ENCODE measurements around the gene DNAJC6.

The DNAJC6 gene

DNA sequence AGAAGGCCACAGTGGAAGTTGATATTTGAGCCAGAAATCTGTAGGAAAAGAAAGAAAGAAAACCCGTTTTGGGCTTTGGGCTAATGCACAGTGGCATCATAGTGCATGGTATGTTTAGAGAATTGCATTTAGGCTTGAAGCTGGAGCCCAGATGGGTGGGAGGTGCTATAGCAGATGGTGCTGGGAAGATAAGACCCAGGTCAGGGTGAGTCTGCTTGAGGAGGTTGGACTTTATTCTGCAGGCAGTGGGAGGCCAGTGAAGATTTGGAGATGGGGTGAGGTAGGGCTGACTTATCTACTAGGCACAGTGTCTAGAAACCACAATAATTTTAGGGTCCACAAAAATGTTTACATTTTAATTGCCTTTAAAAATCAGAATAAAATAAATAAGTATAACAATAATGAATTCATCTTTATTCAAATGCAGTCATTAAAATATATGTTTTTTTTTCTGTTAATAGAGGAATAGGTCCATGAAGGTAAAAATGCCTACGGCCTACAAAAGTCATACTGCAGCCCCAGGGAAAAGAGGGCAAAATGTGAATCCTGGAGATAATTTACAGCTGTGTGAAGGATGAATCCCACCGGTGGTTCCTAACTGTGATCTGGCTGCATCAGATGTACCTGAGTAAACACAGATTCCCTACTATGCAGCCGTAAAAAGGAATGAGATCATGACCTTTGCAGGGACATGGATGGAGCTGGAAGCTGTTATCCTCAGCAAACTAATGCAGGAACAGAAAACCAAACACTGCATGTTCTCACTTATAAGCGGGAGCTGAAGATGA lies 8.7 kb downstream of the DNAJC6 start:
- no peak for DNase-seq (ENCODE audit: low read depth)
- TF ChIP-seq, protein P1, sequence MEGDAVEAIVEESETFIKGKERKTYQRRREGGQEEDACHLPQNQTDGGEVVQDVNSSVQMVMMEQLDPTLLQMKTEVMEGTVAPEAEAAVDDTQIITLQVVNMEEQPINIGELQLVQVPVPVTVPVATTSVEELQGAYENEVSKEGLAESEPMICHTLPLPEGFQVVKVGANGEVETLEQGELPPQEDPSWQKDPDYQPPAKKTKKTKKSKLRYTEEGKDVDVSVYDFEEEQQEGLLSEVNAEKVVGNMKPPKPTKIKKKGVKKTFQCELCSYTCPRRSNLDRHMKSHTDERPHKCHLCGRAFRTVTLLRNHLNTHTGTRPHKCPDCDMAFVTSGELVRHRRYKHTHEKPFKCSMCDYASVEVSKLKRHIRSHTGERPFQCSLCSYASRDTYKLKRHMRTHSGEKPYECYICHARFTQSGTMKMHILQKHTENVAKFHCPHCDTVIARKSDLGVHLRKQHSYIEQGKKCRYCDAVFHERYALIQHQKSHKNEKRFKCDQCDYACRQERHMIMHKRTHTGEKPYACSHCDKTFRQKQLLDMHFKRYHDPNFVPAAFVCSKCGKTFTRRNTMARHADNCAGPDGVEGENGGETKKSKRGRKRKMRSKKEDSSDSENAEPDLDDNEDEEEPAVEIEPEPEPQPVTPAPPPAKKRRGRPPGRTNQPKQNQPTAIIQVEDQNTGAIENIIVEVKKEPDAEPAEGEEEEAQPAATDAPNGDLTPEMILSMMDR (conservative IDR thresholded peaks at IDR 0.05; ENCODE audit: low read depth, low read length), result no peak
- no peak overlapping the region for H3K4me3 ChIP-seq (ENCODE audit: low read length)

DNA sequence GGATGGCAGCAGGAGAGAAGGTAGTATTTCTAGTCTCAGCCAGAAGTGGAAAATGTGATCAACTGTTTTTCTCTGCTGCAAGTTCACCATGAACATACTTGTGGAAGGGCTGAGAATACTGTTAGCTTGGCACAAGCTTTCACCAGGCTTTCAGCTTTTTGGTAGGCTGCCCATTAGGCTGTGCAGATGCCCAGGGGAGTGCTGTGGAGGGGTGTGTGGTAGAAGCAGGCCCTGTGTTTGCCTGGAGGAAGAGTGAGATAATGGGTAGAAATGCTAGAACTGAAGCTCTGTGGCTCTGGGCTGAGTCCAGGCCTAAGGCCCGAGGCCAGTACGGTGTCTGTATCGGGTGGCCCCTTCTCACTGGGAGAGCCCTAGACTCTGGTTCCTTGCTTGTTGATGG lies 9.8 kb downstream of the DNAJC6 start:
- no peak for DNase-seq (ENCODE audit: low read depth)
- no peak overlapping the region for H3K4me3 ChIP-seq (ENCODE audit: low read length)
- TF ChIP-seq, protein P1 (conservative IDR thresholded peaks at IDR 0.05; ENCODE audit: low read depth, low read length), result no peak

DNA sequence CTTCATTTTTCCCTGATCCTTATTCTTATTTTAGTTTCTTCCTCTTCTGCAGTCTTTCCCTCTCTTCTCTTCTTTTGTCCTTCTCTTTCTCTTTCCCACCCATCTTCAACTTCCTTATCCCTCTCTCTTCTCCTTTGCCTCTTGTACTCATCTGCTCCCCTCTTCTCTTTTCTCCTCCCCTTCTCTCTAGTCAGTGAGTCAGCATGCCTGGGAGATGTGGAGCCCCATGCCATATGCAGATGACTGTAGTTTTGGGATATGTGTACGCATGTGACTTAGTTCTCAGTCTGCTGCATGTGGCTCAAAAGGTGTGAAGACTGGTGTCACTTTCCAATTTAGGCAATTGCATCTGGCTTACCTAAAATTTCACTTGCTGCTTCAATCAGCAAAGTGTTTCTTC lies 10.4 kb downstream of the DNAJC6 start:
- H3K4me3 ChIP-seq (ENCODE audit: low read length), result no peak overlapping the region
- TF ChIP-seq, protein P1 (conservative IDR thresholded peaks at IDR 0.05; ENCODE audit: low read depth, low read length), result no peak
- DNase-seq (ENCODE audit: low read depth), result no peak

DNA sequence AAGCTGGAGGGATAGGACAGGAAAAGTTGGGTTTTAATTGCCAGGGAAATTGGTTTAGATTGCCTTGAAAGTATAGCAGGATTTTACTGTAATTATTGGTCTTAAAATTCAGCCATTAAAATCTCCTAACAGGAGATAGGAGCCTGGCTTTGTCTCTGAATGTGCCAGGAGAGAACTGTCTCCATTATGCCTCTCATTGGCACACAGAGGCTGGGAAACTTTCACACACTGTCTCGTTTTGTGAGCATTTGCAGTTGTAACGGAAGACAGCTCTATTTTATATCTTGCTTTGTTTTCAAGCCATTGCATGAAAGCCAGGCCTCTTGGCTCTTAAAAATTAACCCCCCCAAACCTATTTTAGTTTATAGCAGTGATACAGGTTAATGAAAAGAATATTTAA lies 12.5 kb downstream of the DNAJC6 start:
- TF ChIP-seq, protein P1 (conservative IDR thresholded peaks at IDR 0.05; ENCODE audit: low read depth, low read length), result no peak
- no peak overlapping the region for H3K4me3 ChIP-seq (ENCODE audit: low read length)
- no peak for DNase-seq (ENCODE audit: low read depth)

DNA sequence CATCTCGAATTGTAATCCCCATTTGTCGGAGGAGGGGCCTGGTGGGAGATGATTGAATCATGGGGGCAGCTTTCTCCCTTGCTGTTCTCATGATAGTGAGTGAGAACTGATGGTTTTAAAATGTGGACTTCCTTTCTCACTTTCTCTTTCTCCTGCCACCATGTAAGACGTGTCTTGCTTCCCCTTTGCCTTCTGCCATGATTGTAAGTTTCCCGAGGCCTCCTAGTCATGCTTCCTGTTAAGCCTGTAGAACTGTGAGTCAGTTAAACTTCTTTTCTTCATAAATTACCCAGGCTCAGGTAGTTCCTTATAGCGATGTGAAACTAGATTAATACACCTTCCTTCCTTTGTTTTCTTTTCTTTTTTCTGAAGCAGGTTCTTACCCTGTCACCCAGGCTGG lies 13.9 kb downstream of the DNAJC6 start:
- DNase-seq (ENCODE audit: low read depth), result no peak
- TF ChIP-seq, protein P1 (conservative IDR thresholded peaks at IDR 0.05; ENCODE audit: low read depth, low read length), result no peak
- H3K4me3 ChIP-seq (ENCODE audit: low read length), result no peak overlapping the region

DNA sequence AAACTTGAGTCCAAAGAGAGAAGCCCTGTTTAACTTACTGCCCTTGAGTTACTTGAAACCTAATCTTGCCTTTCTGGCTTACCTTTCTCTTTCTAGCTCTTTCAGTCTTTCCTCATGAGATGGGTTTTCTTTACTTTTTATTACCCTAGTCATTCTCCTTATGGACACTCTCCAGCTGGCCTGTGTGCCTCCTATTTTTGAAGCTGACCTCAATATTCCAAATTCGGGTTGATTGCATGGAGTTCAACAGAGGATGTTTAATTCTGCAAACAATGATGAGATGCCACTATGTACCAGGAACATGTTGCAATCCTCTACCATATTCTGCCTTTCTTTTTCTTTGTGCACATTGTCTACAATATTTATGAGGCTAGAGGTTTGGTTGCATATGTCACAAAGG lies 20.7 kb downstream of the DNAJC6 start:
- no peak overlapping the region for H3K4me3 ChIP-seq (ENCODE audit: low read length)
- TF ChIP-seq, protein P1 (conservative IDR thresholded peaks at IDR 0.05; ENCODE audit: low read depth, low read length), result no peak
- DNase-seq (ENCODE audit: low read depth), result no peak

DNA sequence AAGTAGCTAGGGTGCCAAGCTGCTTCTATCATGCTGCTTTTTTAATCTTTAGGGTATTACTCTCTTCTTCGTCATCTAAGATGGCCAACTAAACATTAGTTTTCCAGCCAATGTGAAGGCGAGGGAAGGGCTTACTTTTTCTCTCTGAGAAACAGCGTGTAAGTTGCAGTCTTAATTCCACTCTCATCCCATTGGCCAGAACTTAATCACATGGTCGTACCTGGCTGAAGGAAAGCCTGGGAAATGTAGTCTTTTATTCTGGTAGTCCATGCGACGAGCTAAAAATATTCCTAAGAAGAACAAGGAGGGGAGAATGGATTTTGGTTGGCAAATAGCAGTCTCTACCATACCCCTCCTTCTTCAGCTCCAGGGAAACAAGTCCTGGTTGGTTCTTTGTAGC lies 21.5 kb downstream of the DNAJC6 start:
- TF ChIP-seq, protein P1 (conservative IDR thresholded peaks at IDR 0.05; ENCODE audit: low read depth, low read length), result no peak
- no peak overlapping the region for H3K4me3 ChIP-seq (ENCODE audit: low read length)
- no peak for DNase-seq (ENCODE audit: low read depth)

Data from retinal pigment epithelial cell (primary cell).